GM12878 (cell line): ENCODE results near the gene PSMA8. TPM values are rescaled to one million over a fixed set of nuclear protein-coding genes. Genes with fewer than 3 reads are reported as not detected.
A peak's percentile ranks its signal among the peaks of the same experiment; 100 is the strongest.

Experiments used
- ATAC-seq: fragments of 200-7000 bp; cut with Tn5 transposase; 3 replicates; pipeline ENCODE4 v1.9.1; 2020; ENCODE audit warnings: mild to moderate bottlenecking, moderate library complexity
- BruUV-seq: library from RNA; stranded (reverse); fragments of 400-500 nt; replicated peaks from 2 replicates; lab custom pipeline; 2021; lab: Mats Ljungman, UMichigan
- CTCF ChIA-PET: fragments of 300-600 bp; sonication (Branson Sonifier 250); formaldehyde crosslinking; extraction: SDS; loops from one replicate; lab custom pipeline; 2021; ENCODE audit warnings: inconsistent platforms; lab: Yijun Ruan, JAX
- POLR2A ChIA-PET: fragments of 350-600 bp; formaldehyde crosslinking; extraction: SDS; loops from one replicate; lab custom pipeline; 2021; ENCODE audit warnings: inconsistent platforms; lab: Charles Lee
- RAD21 ChIA-PET: fragments of 300-600 bp; sonication (Branson Sonifier 250); formaldehyde crosslinking; loops from one replicate; lab custom pipeline; 2023; ENCODE audit warnings: antibody characterized with exemption; ENCODE audit not compliant: unreplicated experiment; lab: Charles Lee
- SMC1A ChIA-PET: fragments of 300-600 bp; sonication (Branson Sonifier 250); formaldehyde crosslinking; loops from one replicate; lab custom pipeline; 2023; ENCODE audit not compliant: unreplicated experiment, uncharacterized antibody; lab: Charles Lee
- DNase-seq: peaks from one replicate; pipeline ENCODE4 v3.0.0-alpha.2; 2011; ENCODE audit warnings: low read depth, low spot score
- FAIRE-seq: peaks from 3 replicates; lab custom pipeline; 2011; peaks lifted over from hg19 to GRCh38; lab: Jason Lieb, UNC
- H2AFZ ChIP-seq: 2 replicates; pipeline ENCODE4 v1.6.0; 2011; ENCODE audit warnings: low read depth, low read length, control low read depth; ENCODE audit not compliant: control insufficient read depth
- H3K27ac ChIP-seq: 2 replicates; pipeline ENCODE4 v1.5.1; 2011; ENCODE audit warnings: control low read depth; ENCODE audit not compliant: control insufficient read depth, insufficient read depth
- H3K27me3 ChIP-seq, 2 experiments: replicated peaks in 1 of 2; 2 replicates each; pipeline versions ENCODE4 v1.6.0 to v1.6.1; 2011; ENCODE audit warnings: low read length in 1 of 2; ENCODE audit not compliant: control insufficient read depth in 2 of 2, insufficient read depth in 2 of 2
- H3K36me3 ChIP-seq, 2 experiments: 2 replicates each; pipeline ENCODE4 v1.5.1; 2011; ENCODE audit warnings: low read length in 1 of 2; ENCODE audit not compliant: control insufficient read depth in 2 of 2, insufficient read depth in 2 of 2
- H3K4me1 ChIP-seq: 2 replicates; pipeline ENCODE4 v1.6.1; 2011; ENCODE audit warnings: mild to moderate bottlenecking, low read length, moderate library complexity, mixed read lengths; ENCODE audit not compliant: control insufficient read depth, insufficient read depth
- H3K4me2 ChIP-seq: 2 replicates; pipeline ENCODE4 v1.6.0; 2011; ENCODE audit warnings: control low read depth; ENCODE audit not compliant: control insufficient read depth, insufficient read depth
- H3K4me3 ChIP-seq: fragments of 200-600 bp; sonication (generic); 2 replicates; pipeline ENCODE4 v1.5.1; 2016
- H3K79me2 ChIP-seq: 2 replicates; pipeline ENCODE4 v1.6.0; 2011; ENCODE audit warnings: low read length; ENCODE audit not compliant: control insufficient read depth, insufficient read depth
- H3K9ac ChIP-seq: 2 replicates; pipeline ENCODE4 v1.8.0; 2011; ENCODE audit warnings: low read length, control low read depth, mixed read lengths; ENCODE audit not compliant: control insufficient read depth, insufficient read depth
- H3K9me3 ChIP-seq: replicated peaks from 3 replicates; pipeline ENCODE4 v1.5.1; 2011; ENCODE audit warnings: mild to moderate bottlenecking, low read length; ENCODE audit not compliant: control insufficient read depth, insufficient read depth
- H4K20me1 ChIP-seq: 2 replicates; pipeline ENCODE4 v1.6.0; 2011; ENCODE audit not compliant: control insufficient read depth, insufficient read depth
- CBFB ChIP-seq: IDR thresholded peaks from 2 replicates; pipeline ENCODE4 v1.6.1; 2016; ENCODE audit warnings: antibody characterized with exemption, low read depth
- CBX3 ChIP-seq: fragments of 200-600 bp; sonication (generic); IDR thresholded peaks from 2 replicates; pipeline ENCODE4 v1.6.1; 2016; ENCODE audit warnings: low read depth, borderline replicate concordance
- CREB1 ChIP-seq: IDR thresholded peaks from 2 replicates; pipeline ENCODE4 v1.6.1; 2012; ENCODE audit warnings: low read depth, mild to moderate bottlenecking, inconsistent platforms
- E2F8 ChIP-seq: fragments of 450-650 bp; IDR thresholded peaks from 2 replicates; pipeline ENCODE4 v1.6.1; 2018; ENCODE audit warnings: mild to moderate bottlenecking, low read depth, moderate library complexity; ENCODE audit not compliant: partially characterized antibody
- GATAD2B ChIP-seq: fragments of 450-650 bp; conservative IDR thresholded peaks from 2 replicates; pipeline ENCODE4 v1.6.1; 2017; ENCODE audit warnings: low read depth, mild to moderate bottlenecking, moderate library complexity
- KAT2A ChIP-seq: conservative IDR thresholded peaks from 2 replicates; pipeline ENCODE4 v1.6.1; 2011; ENCODE audit warnings: low read depth, low read length; ENCODE audit not compliant: control insufficient read depth
- LARP7 ChIP-seq: fragments of 450-650 bp; IDR thresholded peaks from 2 replicates; pipeline ENCODE4 v1.6.1; 2017; ENCODE audit warnings: mild to moderate bottlenecking
- MTA2 ChIP-seq: fragments of 450-650 bp; IDR thresholded peaks from 2 replicates; pipeline ENCODE4 v1.6.1; 2016; ENCODE audit warnings: low read depth, mild to moderate bottlenecking, moderate library complexity
- RUNX3 ChIP-seq: IDR thresholded peaks from 2 replicates; pipeline ENCODE4 v1.6.1; 2012; ENCODE audit warnings: low read length, inconsistent platforms
- SMAD5 ChIP-seq: IDR thresholded peaks from 2 replicates; pipeline ENCODE4 v1.6.1; 2016; ENCODE audit warnings: antibody characterized with exemption, low read depth
- SMARCA5 ChIP-seq: fragments of 450-650 bp; IDR thresholded peaks from 2 replicates; pipeline ENCODE4 v1.6.1; 2017; ENCODE audit warnings: mild to moderate bottlenecking
- TCF7 ChIP-seq: IDR thresholded peaks from 2 replicates; pipeline ENCODE4 v1.6.1; 2014; ENCODE audit warnings: antibody characterized with exemption, borderline replicate concordance
- WGBS: methylation state at CpG from one replicate; pipeline ENCODE4 v1.1.6; 2016; ENCODE audit warnings: low lambda C conversion rate; ENCODE audit not compliant: insufficient replicate concordance, insufficient coverage; ENCODE audit errors: missing lambda C conversion rate; 5-methylcytosine and 5-hydroxymethylcytosine counted together
- in situ Hi-C: fragments of 300-500 bp; cut with MboI; formaldehyde crosslinking; loops from 9 replicates; pipeline ENCODE4 v1.14.3; 2018; ENCODE audit warnings: mixed read lengths
- intact Hi-C: fragments of 100-400 bp; cut with micrococcal nuclease; formaldehyde crosslinking; loops from one replicate; pipeline ENCODE4 v1.14.2; 2022; ENCODE audit not compliant: unreplicated experiment
- polyA plus RNA-seq, 11 experiments: library from polyadenylated mRNA; depleted of rRNA in 4 of 11; unstranded in 6 of 11; stranded (reverse) in 5 of 11; fragments of >200 nt; fragmentation: Nextera tagmentation in 4 of 11; fragmentation: Illumina TruSeq in 1 of 11; extraction: Ambion mirVana in 4 of 11; extraction: Trizol in 1 of 11; gene quantifications; 1 replicate in 1 of 11; 2 replicates in 10 of 11; pipeline versions ENCODE4 v1.2.1 to v1.2.3, GENCODE V29; 2011 to 2016; ENCODE audit warnings: inconsistent platforms in 2 of 11, missing spikeins in 2 of 11, low read depth in 1 of 11
- total RNA-seq, 4 experiments: library from RNA; depleted of rRNA in 3 of 4; stranded (reverse); fragments of >200 nt in 3 of 4; fragmentation: Illumina TruSeq in 1 of 4; extraction: Trizol in 1 of 4; gene quantifications; 2 replicates each; pipeline versions ENCODE4 v1.2.1 to v1.2.3, GENCODE V29; 2013 to 2021
- TF ChIP-seq, protein P1 (sequence below): fragments of 450-650 bp; IDR thresholded peaks from 2 replicates; pipeline ENCODE4 v1.6.1; 2017; ENCODE audit warnings: antibody characterized with exemption, mild to moderate bottlenecking, moderate library complexity

PSMA8 gene
- total and polyA plus RNA-seq, 10 of the 15 experiments (the other 5 are each of a cell fraction or from before 2014, with no cell fraction given): 0.07 to 0.15 (median 0.09) TPM; not detected in 6

DNA sequence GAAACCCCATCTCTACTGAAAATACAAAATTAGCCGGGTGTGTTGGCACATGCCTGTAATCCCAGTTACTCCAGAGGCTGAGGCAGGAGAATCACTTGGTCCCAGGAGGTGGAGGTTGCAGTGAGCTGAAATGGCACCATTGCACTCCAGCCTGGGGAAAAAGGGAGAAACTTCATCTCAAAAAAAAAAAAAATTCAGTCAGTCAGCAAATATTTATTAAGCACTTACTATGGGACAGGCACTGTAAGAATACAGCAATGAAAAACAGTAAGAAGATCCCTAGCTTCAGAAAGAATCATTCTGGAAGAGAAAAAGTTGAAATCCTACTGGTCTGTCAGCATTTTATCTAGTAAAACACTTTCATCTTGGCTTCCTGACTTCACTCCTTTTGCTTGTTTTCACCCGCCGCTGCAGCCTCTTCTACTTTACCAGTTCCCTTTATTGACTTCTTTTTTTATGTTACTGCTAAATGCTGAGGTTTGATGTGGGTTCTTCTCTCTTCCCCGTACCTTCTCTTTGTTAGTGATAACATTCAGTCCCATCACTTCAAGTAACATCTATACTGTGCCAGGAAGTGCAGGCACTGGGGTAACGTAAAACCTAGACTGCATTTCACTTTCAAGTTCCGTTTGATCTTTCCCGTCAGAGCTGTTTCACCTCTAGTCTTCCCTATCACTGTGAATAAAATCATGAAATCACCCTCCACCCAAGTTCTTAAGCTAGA is 81.7 kb downstream of the PSMA8 start (continued):
- TF ChIP-seq CBFB: no peak; the same call in 1 of the 2 replicates
- no peak for TF ChIP-seq GATAD2B
- TF ChIP-seq CREB1: 0 out of 2 replicates have a peak, but pooled peaks have one; percentile 46
- no peak for TF ChIP-seq MTA2
- TF ChIP-seq TCF7: peak; percentile 92
- no peak for TF ChIP-seq KAT2A
- TF ChIP-seq LARP7: no peak

- no peaks in the 10 kb centered on the region for H3K9me3 ChIP-seq
- in situ Hi-C loops: no loop called here
- H3K9ac ChIP-seq: no peak overlapping the region
- CTCF ChIA-PET: interaction anchor here (0.6 to 1.0 kb wide), 3 partner anchors 15 to 153 kb away, joined by 3 to 6 read pairs (median 3); no protein-coding TSS in a partner anchor
- H3K27me3 ChIP-seq: no peaks in the 10 kb centered on the region
- intact Hi-C loops: loop anchor here (5.0 kb wide), 2 partner anchors 67 to 133 kb away; partner anchors contain the start of gene SS18
- TF ChIP-seq SMARCA5 (no peak), SMAD5 (no peak), E2F8 (no peak), CBX3 (no peak), RUNX3 (no peak)
- TF ChIP-seq, protein P1, sequence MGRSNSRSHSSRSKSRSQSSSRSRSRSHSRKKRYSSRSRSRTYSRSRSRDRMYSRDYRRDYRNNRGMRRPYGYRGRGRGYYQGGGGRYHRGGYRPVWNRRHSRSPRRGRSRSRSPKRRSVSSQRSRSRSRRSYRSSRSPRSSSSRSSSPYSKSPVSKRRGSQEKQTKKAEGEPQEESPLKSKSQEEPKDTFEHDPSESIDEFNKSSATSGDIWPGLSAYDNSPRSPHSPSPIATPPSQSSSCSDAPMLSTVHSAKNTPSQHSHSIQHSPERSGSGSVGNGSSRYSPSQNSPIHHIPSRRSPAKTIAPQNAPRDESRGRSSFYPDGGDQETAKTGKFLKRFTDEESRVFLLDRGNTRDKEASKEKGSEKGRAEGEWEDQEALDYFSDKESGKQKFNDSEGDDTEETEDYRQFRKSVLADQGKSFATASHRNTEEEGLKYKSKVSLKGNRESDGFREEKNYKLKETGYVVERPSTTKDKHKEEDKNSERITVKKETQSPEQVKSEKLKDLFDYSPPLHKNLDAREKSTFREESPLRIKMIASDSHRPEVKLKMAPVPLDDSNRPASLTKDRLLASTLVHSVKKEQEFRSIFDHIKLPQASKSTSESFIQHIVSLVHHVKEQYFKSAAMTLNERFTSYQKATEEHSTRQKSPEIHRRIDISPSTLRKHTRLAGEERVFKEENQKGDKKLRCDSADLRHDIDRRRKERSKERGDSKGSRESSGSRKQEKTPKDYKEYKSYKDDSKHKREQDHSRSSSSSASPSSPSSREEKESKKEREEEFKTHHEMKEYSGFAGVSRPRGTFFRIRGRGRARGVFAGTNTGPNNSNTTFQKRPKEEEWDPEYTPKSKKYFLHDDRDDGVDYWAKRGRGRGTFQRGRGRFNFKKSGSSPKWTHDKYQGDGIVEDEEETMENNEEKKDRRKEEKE: no peak
- DNase-seq (no peak), ATAC-seq (no peak), FAIRE-seq (no peak)
- 0 out of 2 replicates have a peak overlapping the region, but pooled peaks have one; percentile 72 for H3K4me3 ChIP-seq
- RAD21 ChIA-PET: interaction anchor here (0.9 to 2.7 kb wide), 2 partner anchors 137 to 206 kb away, joined by 4 to 14 read pairs; no protein-coding TSS in a partner anchor
- H3K4me1 ChIP-seq: no peaks in the 10 kb centered on the region
- POLR2A ChIA-PET: interaction anchor here (1.4 kb wide), 1 partner anchor 9 kb away, joined by 3 read pairs; no protein-coding TSS in a partner anchor
- no peak overlapping the region for H3K27ac ChIP-seq
- peak overlapping the region; percentile 98 for H2AFZ ChIP-seq
- no peaks in the 10 kb centered on the region for H3K36me3 ChIP-seq
- peaks cover 33% of the 10 kb centered on the region for H3K79me2 ChIP-seq
- WGBS: 83% methylated on average over 7 of the region's 7 CpGs
- no TSS peak for BruUV-seq
- H3K4me2 ChIP-seq: peak overlapping the region; percentile 92; the same call in 1 of the 2 replicates
- H4K20me1 ChIP-seq: no peaks in the 10 kb centered on the region
- SMC1A ChIA-PET: interaction anchor here (0.6 to 2.4 kb wide), 5 partner anchors 10 to 100 kb away, joined by 3 to 8 read pairs (median 3); no protein-coding TSS in a partner anchor
These were observed 91.5 kb downstream of the PSMA8 start for GRCh38 chr18:26225022-26225693.
